Activated CD4-positive, alpha-beta T cell treated with anti-CD3 and anti-CD28 coated beads, Interleukin-2, Interleukin-6, amounts not matched to agents 100 ng/mL and 50 ng/mL, durations not matched to agents 16 hours and 8 hours (primary cell): ENCODE measurements around the gene COBLL1.

Experiments
- DNase-seq: peaks from one replicate; pipeline ENCODE4 v3.0.0-alpha.2; 2020

The COBLL1 gene

GRCh38 chr2:164705412-164706167, 136.0 kb downstream of the COBLL1 start:
- DNase-seq, result no peak

- DNase-seq, result no peak
Measured at GRCh38 chr2:164703915-164704706, 137.5 kb downstream of the COBLL1 start.

- no peak for DNase-seq
Measured at GRCh38 chr2:164701565-164701964, 140.1 kb downstream of the COBLL1 start.

DNA sequence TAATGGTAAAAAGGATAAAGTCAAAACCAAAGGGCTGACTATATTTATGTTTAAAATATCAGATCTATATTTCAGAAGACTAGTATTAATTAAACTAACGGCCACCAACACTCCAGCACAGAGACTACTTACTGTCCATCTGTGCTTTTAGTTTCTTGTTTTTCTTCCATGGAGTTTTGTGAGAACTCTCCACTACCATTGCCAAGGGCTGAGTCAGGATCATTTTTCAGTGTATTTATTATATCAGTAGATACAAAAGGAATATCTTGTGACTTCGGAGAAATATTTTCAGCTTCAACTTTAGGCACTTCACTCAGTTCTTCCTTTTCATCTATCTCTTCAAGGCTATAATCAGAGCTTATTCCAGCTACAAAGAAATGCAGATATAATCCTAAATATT, 141.2 kb downstream of the COBLL1 start:
- no peak for DNase-seq

DNA sequence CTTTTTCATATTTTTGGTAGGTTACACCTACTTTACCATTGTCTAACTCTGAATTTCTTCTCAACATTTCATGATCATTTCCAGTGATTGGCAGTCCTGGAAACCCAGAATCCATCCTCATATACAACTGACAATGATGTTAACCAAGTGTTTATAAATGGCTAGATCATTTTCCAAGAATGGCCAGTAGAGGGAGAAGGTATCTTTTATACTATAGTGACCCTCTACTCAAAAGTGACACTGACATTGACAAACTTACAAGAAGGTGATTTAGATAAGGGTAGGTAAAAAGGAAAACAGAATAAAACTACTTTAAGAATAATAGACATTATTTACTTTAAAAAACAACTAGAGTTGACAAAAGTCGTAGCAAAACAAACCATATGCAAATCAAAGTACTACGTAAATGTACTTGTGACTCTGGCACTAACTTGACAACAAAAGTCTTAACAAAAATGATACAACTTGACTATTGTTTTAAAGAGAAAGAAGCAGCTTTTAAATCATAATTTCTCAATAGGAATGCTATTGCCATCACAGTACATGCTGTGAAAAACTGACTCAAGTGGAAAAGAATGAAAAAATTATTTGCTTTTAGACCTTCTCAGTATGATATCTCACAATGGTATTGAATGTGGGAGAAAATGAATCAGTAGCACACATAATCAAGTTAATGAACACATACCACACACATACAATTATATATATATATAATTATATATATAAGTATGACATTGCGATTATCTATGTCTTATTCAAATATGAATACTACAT, 143.7 kb downstream of the COBLL1 start:
- DNase-seq, result peak; percentile 3

DNA sequence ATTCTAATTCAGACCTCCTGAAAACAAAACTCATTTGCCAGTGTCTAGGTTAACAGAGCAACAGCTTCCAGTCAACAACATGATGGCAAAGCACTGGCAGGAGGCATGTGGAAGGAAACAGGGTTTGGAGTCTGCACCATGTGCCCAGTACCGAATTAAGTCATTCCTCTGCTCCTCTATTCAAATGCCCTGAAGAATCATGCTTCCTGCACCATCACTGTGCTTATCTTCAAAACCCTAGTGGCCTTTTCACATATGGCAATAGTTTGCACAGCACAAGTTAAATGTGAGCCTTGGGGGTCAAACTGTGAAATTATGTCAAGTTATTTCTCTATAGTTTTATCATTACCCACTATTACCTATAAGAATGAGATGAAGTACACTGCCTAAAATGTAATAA, 145.0 kb downstream of the COBLL1 start:
- DNase-seq, result no peak

DNA sequence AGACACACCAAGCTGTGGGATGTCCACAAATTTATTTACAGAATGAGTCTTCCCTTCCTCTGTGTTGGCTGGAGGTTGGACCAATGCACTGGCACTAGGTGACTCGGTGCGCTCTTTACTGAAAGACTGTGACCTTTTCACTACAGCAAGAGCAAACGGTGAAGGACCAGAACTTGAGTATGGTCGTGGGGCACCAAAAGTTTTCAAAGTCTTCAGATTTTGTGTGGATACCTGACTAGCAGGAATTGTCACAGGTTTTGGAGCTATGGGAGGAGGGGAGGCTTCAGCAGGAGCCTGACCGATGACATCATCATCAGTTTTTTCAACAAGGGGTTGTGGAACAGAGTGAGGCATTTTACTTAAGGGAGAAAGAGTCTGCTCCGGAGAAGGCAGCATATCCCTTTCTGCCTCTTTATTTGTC, 147.3 kb downstream of the COBLL1 start:
- DNase-seq, result no peak

GRCh38 chr2:164693834-164694233, 147.8 kb downstream of the COBLL1 start:
- no peak for DNase-seq

- no peak for DNase-seq
Measured at GRCh38 chr2:164693390-164693789, 148.2 kb downstream of the COBLL1 start.

- no peak for DNase-seq
Measured at GRCh38 chr2:164692958-164693357, 148.7 kb downstream of the COBLL1 start.

GRCh38 chr2:164692114-164692513, 149.5 kb downstream of the COBLL1 start:
- no peak for DNase-seq

GRCh38 chr2:164691346-164691887, 150.2 kb downstream of the COBLL1 start:
- no peak for DNase-seq

DNA sequence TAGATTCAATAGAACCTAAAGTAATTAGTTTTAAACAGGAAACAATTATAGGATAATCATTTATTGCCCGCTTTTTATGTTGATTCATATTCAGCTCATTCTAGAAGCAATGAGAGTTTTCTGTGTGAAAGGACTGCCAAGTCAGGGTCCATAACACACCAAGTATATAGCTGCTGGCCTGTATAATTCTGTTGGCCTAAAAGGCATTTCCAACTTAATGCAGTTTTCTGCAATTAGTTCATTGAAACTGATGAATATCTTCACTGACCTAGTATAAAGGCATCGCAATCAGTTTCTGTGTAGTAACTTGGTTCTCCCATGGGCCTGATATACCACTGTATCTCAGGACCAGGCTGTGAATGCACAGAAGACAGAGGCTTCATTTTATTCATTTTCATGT, 151.3 kb downstream of the COBLL1 start:
- no peak for DNase-seq

DNA sequence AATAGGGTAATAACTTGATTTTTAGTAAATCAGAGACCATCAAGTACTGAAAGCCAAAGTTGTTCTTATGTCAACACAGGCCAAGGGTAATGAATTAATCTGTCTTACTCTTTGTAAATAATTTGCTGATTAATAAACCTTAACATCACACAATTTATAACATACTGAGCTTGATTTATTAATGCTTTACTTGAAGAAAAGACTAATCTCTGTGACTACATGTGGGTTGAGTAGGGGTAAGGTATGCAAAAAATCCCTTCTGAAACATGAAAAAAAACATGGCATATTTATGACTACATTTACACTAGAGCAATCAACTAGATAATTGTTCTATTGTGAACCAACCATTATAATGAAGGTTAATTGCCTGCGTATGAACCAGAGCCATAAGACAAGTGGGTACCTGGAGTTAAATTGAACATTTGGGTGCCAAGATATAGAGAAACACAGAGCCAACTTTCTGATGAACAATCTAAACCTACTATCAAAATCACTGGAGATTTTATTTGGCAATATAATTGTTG, 152.7 kb downstream of the COBLL1 start:
- no peak for DNase-seq

DNA sequence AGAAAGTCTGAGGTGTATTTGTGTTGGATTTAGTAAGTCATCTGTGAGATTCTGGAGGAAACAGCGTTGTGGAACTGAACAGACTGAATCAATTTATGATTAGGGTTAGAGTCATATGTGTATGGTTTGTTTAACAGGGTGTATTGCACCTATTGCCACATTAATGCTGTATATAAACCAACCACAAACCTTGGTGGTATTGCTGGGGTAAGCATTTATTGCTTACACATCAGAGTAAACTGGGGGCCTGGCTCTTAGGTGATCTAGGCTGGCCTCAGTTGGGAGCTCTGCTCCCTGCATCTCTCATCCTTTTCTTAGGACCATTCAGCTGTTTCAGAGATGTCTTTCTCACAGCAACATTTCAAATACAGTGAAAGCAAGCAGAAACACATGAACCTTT, 160.6 kb downstream of the COBLL1 start:
- DNase-seq, result no peak

GRCh38 chr2:164678631-164679149, 162.9 kb downstream of the COBLL1 start:
- no peak for DNase-seq

DNA sequence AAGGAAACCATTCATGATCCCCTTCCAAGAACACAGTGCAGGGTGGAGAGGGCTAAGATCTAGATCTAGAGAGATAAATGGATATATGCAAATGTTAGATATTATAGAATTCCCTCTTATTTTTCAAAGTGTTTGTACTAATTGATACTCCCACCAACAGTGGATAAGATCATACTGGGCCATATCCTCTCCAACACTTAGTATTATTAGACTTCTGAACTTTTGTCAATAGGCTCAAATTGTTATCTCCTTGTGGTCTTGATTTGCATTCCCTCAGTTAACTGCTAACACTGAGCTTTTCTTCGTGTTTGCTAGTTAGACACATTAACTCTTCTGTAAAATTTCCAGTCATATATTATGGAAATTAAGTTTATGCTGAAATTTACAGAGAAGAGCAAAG, 163.9 kb downstream of the COBLL1 start:
- DNase-seq, result no peak

- DNase-seq, result no peak
Measured at GRCh38 chr2:164677271-164677670, 164.4 kb downstream of the COBLL1 start.

- no peak for DNase-seq
Measured at GRCh38 chr2:164675687-164676086, 165.9 kb downstream of the COBLL1 start.

GRCh38 chr2:164675027-164675426, 166.6 kb downstream of the COBLL1 start:
- no peak for DNase-seq

- no peak for DNase-seq
Measured at GRCh38 chr2:164671664-164672396, 169.8 kb downstream of the COBLL1 start.

GRCh38 chr2:164669291-164669690, 172.3 kb downstream of the COBLL1 start:
- DNase-seq, result no peak
